K562 (cell line): ENCODE measurements around the gene DBF4B. TPM values are rescaled to one million over a fixed set of nuclear protein-coding genes. Genes with fewer than 3 reads are reported as not detected.

ENCODE experiments used
- ATAC-seq: fragments of 200-7000 bp; cut with Tn5 transposase; 3 replicates; pipeline ENCODE4 v1.9.1; 2020; ENCODE audit warnings: moderate library complexity
- BruUV-seq: library from RNA; stranded (reverse); fragments of 400-500 nt; replicated peaks from 2 replicates; lab custom pipeline; 2021; lab: Mats Ljungman, UMichigan
- CTCF ChIA-PET: fragments of 300-600 bp; formaldehyde crosslinking; extraction: SDS; loops from one replicate; lab custom pipeline; 2021; ENCODE audit warnings: low intra/inter-chr PET ratio; lab: Yijun Ruan, JAX
- POLR2A ChIA-PET: fragments of 300-600, 350-650 bp; sonication (Branson Sonifier 250); formaldehyde crosslinking; extraction: SDS; loops from one replicate; lab custom pipeline; 2021; ENCODE audit warnings: antibody characterized with exemption, inconsistent platforms; lab: Yijun Ruan, JAX
- DNase-seq, 4 experiments: peaks; one replicate each; pipeline versions ENCODE4 v3.0.0 to v3.0.0-alpha.2; 2011 to 2018; ENCODE audit warnings: low spot score in 3 of 4, mixed read lengths in 3 of 4; ENCODE audit errors: extremely low read depth in 1 of 4
- FAIRE-seq: peaks from 2 replicates; lab custom pipeline; 2011; peaks lifted over from hg19 to GRCh38; lab: Jason Lieb, UNC
- H2AFZ ChIP-seq: 2 replicates; pipeline ENCODE4 v1.6.0; 2011; ENCODE audit warnings: low read depth, low read length, control low read depth, inconsistent platforms
- H3K27ac ChIP-seq: fragments of 200-600 bp; 3 replicates; pipeline ENCODE4 v1.8.0; 2011; ENCODE audit warnings: low read depth, mild to moderate bottlenecking, control low read depth, inconsistent platforms, low read length, moderate library complexity, mixed read lengths; ENCODE audit errors: extremely low read depth
- H3K27me3 ChIP-seq, 2 experiments: fragments of 300-600 bp in 1 of 2; 2 replicates in 1 of 2; 3 replicates in 1 of 2; pipeline versions ENCODE4 v1.6.0 to v1.8.0; 2011; ENCODE audit warnings: inconsistent platforms in 2 of 2, low read length in 2 of 2, mild to moderate bottlenecking in 1 of 2, mixed read lengths in 1 of 2, moderate library complexity in 1 of 2; ENCODE audit not compliant: control insufficient read depth in 2 of 2, insufficient read depth in 2 of 2
- H3K36me3 ChIP-seq: fragments of 300-600 bp; 3 replicates; pipeline ENCODE4 v1.8.0; 2011; ENCODE audit warnings: mild to moderate bottlenecking, low read length, inconsistent platforms; ENCODE audit not compliant: control insufficient read depth, insufficient read depth
- H3K4me1 ChIP-seq, 2 experiments: fragments of 200-600 bp in 1 of 2; replicated peaks in 1 of 2; 2 replicates in 1 of 2; 3 replicates in 1 of 2; pipeline versions ENCODE4 v1.5.1 to v1.8.0; 2011; ENCODE audit warnings: inconsistent platforms in 2 of 2, low read length in 2 of 2, mild to moderate bottlenecking in 1 of 2, mixed read lengths in 1 of 2, moderate library complexity in 1 of 2; ENCODE audit not compliant: control insufficient read depth in 2 of 2, insufficient read depth in 2 of 2
- H3K4me2 ChIP-seq: 2 replicates; pipeline ENCODE4 v1.6.1; 2011; ENCODE audit warnings: low read length, control low read depth, inconsistent platforms, mixed read lengths; ENCODE audit not compliant: insufficient read depth
- H3K4me3 ChIP-seq: fragments of 200-600 bp; sonication (generic), shearing (Covaris generic); 2 replicates; pipeline ENCODE4 v1.5.1; 2016; ENCODE audit warnings: control low read depth, inconsistent platforms
- H3K79me2 ChIP-seq: fragments of 200-600 bp; 3 replicates; pipeline ENCODE4 v1.8.0; 2011; ENCODE audit warnings: low read length, inconsistent platforms; ENCODE audit not compliant: control insufficient read depth, insufficient read depth
- H3K9ac ChIP-seq, 2 experiments: 2 replicates each; pipeline versions ENCODE4 v1.6.0 to v1.6.1; 2011; ENCODE audit warnings: low read depth in 2 of 2, low read length in 2 of 2, control low read depth in 1 of 2, inconsistent platforms in 1 of 2, mild to moderate bottlenecking in 1 of 2, mixed read lengths in 1 of 2; ENCODE audit not compliant: insufficient read depth in 1 of 2
- H3K9me1 ChIP-seq: one replicate; pipeline ENCODE4 v1.6.0; 2011; ENCODE audit warnings: inconsistent platforms, mild to moderate bottlenecking, low read length, moderate library complexity; ENCODE audit not compliant: control insufficient read depth, insufficient read depth
- H3K9me3 ChIP-seq: replicated peaks from 2 replicates; pipeline ENCODE4 v1.5.1; 2011; ENCODE audit warnings: low read depth, low read length, inconsistent platforms; ENCODE audit not compliant: control insufficient read depth, insufficient read depth
- H4K20me1 ChIP-seq: replicated peaks from 2 replicates; pipeline ENCODE4 v1.6.1; 2011; ENCODE audit warnings: low read length, inconsistent platforms, mixed read lengths; ENCODE audit not compliant: control insufficient read depth, insufficient read depth
- BCLAF1 ChIP-seq, 2 experiments: fragments of 450-650 bp in 1 of 2; IDR thresholded peaks; 2 replicates each; pipeline ENCODE4 v1.6.1; 2011 to 2017; ENCODE audit warnings: low read depth in 2 of 2, antibody characterized with exemption in 1 of 2, borderline replicate concordance in 1 of 2, low read length in 1 of 2, mild to moderate bottlenecking in 1 of 2, mixed read lengths in 1 of 2; ENCODE audit not compliant: control insufficient read depth in 1 of 2
- NFIX ChIP-seq: fragments of 250-450 bp; sonication (Bioruptor Pico); IDR thresholded peaks from 2 replicates; pipeline ENCODE4 v1.4.0; 2020; ENCODE audit warnings: low read depth, mild to moderate bottlenecking, moderate library complexity
- ZNF121 ChIP-seq: sonication (generic); formaldehyde crosslinking; conservative IDR thresholded peaks from 2 replicates; pipeline ENCODE4 v1.8.0; 2022; ENCODE audit warnings: missing genetic modification reagents
- WGBS: fragments of 100-300 bp; shearing (Covaris generic); methylation state at CpG from one replicate; pipeline ENCODE4 v1.1.6; 2016; ENCODE audit warnings: low coverage, mixed read lengths; ENCODE audit not compliant: insufficient coverage; ENCODE audit errors: missing lambda C conversion rate; 5-methylcytosine and 5-hydroxymethylcytosine counted together
- in situ Hi-C: fragments of 300-500 bp; cut with MboI; formaldehyde crosslinking; loops from 4 replicates; pipeline ENCODE4 v1.15.0; 2018; ENCODE audit warnings: inconsistent platforms, mixed read lengths
- intact Hi-C: fragments of 100-400 bp; cut with micrococcal nuclease; formaldehyde crosslinking; loops from 2 replicates; pipeline ENCODE4 v1.14.2; 2022
- polyA plus RNA-seq, 8 experiments: library from polyadenylated mRNA; depleted of rRNA in 4 of 8; stranded (reverse) in 5 of 8; unstranded in 3 of 8; fragments of >200 nt; fragmentation: Nextera tagmentation in 2 of 8; fragmentation: Illumina TruSeq in 1 of 8; extraction: Ambion mirVana in 2 of 8; extraction: Trizol in 1 of 8; gene quantifications; 2 replicates each; pipeline versions ENCODE4 v1.2.1 to v1.2.3, GENCODE V29; 2011 to 2014; ENCODE audit warnings: inconsistent platforms in 1 of 8, missing spikeins in 1 of 8
- total RNA-seq, 7 experiments: library from RNA; depleted of rRNA in 6 of 7; stranded (reverse); fragments of >200 nt in 6 of 7; fragmentation: Illumina TruSeq in 2 of 7; extraction: Trizol in 2 of 7; gene quantifications; 2 replicates each; pipeline versions ENCODE4 v1.2.1 to v1.2.3, GENCODE V29; 2011 to 2021; ENCODE audit warnings: low replicate concordance in 1 of 7

Gene DBF4B
- total and polyA plus RNA-seq, 9 of the 15 experiments (the other 6 are each of a cell fraction or from before 2014, with no cell fraction given), result 2.5 to 26.9 (median 14.6) TPM

GRCh38 chr17:44766409-44767038 is 58.1 kb downstream of the DBF4B start:
- BruUV-seq, result no TSS peak
- WGBS, result 4% methylated on average over 8 of the region's 8 CpGs
- Histone ChIP-seq H3K79me2 (no peaks in the 10 kb centered on the region), H3K9me1 (no peaks in the 10 kb centered on the region), H3K4me3 (no peak overlapping the region), H3K9me3 (no peaks in the 10 kb centered on the region), H3K4me1 (peaks cover 0 to 26% of the 10 kb centered on the region in 2 experiments; a peak in 2 of 5 replicates), H2AFZ (no peak overlapping the region), H3K36me3 (no peaks in the 10 kb centered on the region), H3K9ac (0 out of 4 replicates have a peak overlapping the region, but pooled peaks of 1 of the 2 experiments have one; percentile 69), H4K20me1 (no peaks in the 10 kb centered on the region), H3K4me2 (no peak overlapping the region), H3K27ac (no peak overlapping the region), H3K27me3 (peaks cover 0 to 33% of the 10 kb centered on the region in 2 experiments; a peak in 3 of 5 replicates)
- ChIA-PET POLR2A (interaction anchor here (0.7 kb wide), 1 partner anchor 93 kb away, joined by 3 read pairs; no protein-coding TSS in a partner anchor), CTCF (no interaction called here)
- intact Hi-C loops, result no loop called here
- DNase-seq, result no peak
- TF ChIP-seq NFIX (CRISPR knock-in tag) (no peak), BCLAF1 (IDR thresholded peaks at IDR 0.05; ENCODE audit: borderline replicate concordance in 1 of 2, control insufficient read depth in 1 of 2, low read depth in 2 of 2, low read length in 1 of 2) (no peak), ZNF121 (CRISPR knock-in tag) (0 out of 2 replicates have a peak, but pooled peaks have one; percentile 33)
- FAIRE-seq, result no peak
- in situ Hi-C loops, result no loop called here
- ATAC-seq, result no peak
